GM18499 (cell line): ENCODE data around the gene ZNF93.
"Not testable (repeated sequence)": the region's sequence is repeated elsewhere in the genome, so short reads cannot be mapped to it uniquely, and the experiment has no call there.

Experiments used
- ATAC-seq: cut with Tn5 transposase; IDR thresholded peaks from one replicate; pipeline ENCODE4 v1.9.1; 2021; ENCODE audit warnings: moderate number of reproducible peaks; ENCODE audit not compliant: insufficient read depth, unreplicated experiment

Gene ZNF93

GRCh38 chr19:19900729-19901444, at the start of gene ZNF93:
TSS of gene ZNF93 (plus strand) at chr19:19900946. CDS start at chr19:19901089, 143 bp downstream.
- ATAC-seq: peak; percentile 66

- not testable (repeated sequence) for ATAC-seq
These were observed 49.0 kb upstream of the ZNF93 start for GRCh38 chr19:19851740-19852139.

- ATAC-seq: no peak
These were observed 42.0 kb upstream of the ZNF93 start for GRCh38 chr19:19858751-19859150.

GRCh38 chr19:19860756-19861390, 39.9 kb upstream of the ZNF93 start:
- no peak for ATAC-seq

GRCh38 chr19:19865750-19866610, 34.8 kb upstream of the ZNF93 start, which contains the start of gene ZNF253:
TSS of gene ZNF253 (plus strand) at chr19:19865882. CDS start at chr19:19865997, 115 bp downstream.
- peak; percentile 93 for ATAC-seq

GRCh38 chr19:19866611-19867248, 34.0 kb upstream of the ZNF93 start:
- ATAC-seq: no peak

GRCh38 chr19:19870086-19870485, 30.7 kb upstream of the ZNF93 start:
- ATAC-seq: not testable (repeated sequence)

- ATAC-seq: no peak
These were observed 28.8 kb upstream of the ZNF93 start for GRCh38 chr19:19871932-19872331.

GRCh38 chr19:19873381-19873780, 27.4 kb upstream of the ZNF93 start:
- ATAC-seq: no peak

GRCh38 chr19:19877724-19878123, 23.0 kb upstream of the ZNF93 start:
- ATAC-seq: no peak

- no peak for ATAC-seq
These were observed 16.2 kb upstream of the ZNF93 start for GRCh38 chr19:19884583-19884982.

GRCh38 chr19:19892055-19892941, 8.4 kb upstream of the ZNF93 start:
- ATAC-seq: not testable (repeated sequence)

- ATAC-seq: no peak
These were observed 512 bp upstream of the ZNF93 start for GRCh38 chr19:19900139-19900728.

GRCh38 chr19:19907551-19907950, 6.8 kb downstream of the ZNF93 start:
- not testable (repeated sequence) for ATAC-seq

- no peak for ATAC-seq
These were observed 8.9 kb downstream of the ZNF93 start for GRCh38 chr19:19909654-19910053.

GRCh38 chr19:19911150-19911549, 10.4 kb downstream of the ZNF93 start:
- ATAC-seq: no peak

GRCh38 chr19:19914596-19914995, 13.8 kb downstream of the ZNF93 start:
- ATAC-seq: no peak

- not testable (repeated sequence) for ATAC-seq
These were observed 29.7 kb downstream of the ZNF93 start for GRCh38 chr19:19930417-19930816.
